Stimulated activated CD8-positive, alpha-beta memory T cell treated with anti-CD3 and anti-CD28 coated beads, Interleukin-7, amount 100 ng/mL, for 48 hours (primary cell): Measurements from ENCODE around the gene CAPN13.

Experiments used
- DNase-seq, 2 donors: peaks; one replicate each; pipeline ENCODE4 v3.0.0-alpha.2; 2020; ENCODE audit warnings: low read depth in 1 of 2; ENCODE audit errors: extremely low read depth in 1 of 2

Gene CAPN13, protein sequence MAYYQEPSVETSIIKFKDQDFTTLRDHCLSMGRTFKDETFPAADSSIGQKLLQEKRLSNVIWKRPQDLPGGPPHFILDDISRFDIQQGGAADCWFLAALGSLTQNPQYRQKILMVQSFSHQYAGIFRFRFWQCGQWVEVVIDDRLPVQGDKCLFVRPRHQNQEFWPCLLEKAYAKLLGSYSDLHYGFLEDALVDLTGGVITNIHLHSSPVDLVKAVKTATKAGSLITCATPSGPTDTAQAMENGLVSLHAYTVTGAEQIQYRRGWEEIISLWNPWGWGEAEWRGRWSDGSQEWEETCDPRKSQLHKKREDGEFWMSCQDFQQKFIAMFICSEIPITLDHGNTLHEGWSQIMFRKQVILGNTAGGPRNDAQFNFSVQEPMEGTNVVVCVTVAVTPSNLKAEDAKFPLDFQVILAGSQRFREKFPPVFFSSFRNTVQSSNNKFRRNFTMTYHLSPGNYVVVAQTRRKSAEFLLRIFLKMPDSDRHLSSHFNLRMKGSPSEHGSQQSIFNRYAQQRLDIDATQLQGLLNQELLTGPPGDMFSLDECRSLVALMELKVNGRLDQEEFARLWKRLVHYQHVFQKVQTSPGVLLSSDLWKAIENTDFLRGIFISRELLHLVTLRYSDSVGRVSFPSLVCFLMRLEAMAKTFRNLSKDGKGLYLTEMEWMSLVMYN

DNA sequence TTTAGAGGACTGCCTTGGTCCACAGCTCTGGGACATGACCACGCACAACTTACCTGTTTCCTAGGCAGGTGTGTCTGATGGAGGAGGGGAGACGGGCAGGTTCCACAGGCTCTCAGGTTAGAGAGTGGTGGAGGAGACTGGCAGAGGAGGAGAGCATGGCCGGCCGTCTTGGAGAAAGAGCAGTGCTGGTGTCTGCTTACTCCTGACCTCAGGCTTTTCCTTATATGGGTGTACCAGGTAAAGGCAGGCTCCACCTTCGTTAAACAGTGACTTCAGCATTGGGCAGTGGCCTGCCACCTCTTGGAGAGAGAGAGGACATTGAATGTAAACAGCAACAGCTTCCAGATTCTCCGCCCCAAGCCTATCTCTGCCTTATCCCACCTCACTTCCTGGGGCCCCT lies at the start of gene CAPN13:
Gene CAPN13 (minus strand): TSS at position 198 of the 400 bp plus-strand sequence. CDS start 20,121 bp downstream, outside the sequence.
- no peak for DNase-seq

DNA sequence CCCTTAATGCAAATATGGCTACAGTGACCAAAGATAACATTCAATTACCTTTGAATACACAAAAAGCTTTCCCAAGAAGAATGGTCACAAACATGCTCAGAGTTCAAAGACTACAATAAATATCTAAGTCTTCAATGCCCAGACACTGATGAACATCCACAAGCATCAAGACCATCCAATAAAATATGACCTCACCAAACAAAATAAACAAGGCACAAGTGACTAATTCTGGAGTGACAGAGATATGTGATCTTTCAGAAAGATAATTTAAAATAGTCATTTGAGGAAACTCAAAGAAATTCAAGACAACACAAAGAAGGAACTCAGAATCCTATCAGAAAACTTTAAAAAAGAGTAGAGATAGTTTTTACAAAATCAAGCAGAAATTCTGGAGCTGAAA lies 40.6 kb upstream of the CAPN13 start:
- DNase-seq: no peak

DNA sequence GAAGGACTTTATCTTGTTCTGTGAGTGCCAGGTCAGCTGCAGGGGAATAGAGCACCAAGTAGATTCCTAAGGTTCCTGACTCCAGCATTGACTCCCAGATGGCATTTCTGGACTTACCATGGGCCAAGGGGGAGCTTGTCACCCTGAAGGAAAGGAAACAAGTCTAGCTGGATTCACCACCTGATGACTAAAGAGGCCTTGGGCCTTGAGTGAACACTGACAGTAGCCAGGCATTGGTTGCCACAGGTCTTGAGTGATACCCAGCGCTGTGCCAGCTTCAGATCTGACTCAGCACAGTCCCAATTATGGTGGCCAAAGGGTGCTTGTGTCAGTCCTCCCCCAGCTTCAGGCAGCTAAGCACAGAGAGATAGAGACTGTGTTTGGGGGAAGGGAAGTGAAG lies 40.1 kb upstream of the CAPN13 start:
- DNase-seq: no peak

DNA sequence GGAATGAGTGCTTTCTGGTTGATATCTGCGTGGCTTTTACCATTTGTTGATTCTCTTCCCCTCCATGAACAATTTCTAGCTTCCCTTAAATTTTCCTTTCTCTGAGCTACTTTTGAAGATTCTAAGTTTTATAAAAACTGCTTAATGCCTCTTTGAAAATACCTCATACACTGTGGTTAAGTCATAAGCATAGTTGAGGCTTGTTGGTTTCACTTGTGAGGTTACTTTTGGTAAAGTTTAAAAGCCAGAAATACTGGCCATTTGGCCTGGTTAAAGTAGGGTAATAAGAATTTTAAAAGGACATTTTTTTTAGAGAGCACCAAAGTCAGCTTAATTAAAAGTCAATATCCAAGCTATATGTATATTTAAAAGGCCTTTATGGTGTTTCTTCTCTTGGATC lies 21.3 kb upstream of the CAPN13 start:
- DNase-seq: no peak

DNA sequence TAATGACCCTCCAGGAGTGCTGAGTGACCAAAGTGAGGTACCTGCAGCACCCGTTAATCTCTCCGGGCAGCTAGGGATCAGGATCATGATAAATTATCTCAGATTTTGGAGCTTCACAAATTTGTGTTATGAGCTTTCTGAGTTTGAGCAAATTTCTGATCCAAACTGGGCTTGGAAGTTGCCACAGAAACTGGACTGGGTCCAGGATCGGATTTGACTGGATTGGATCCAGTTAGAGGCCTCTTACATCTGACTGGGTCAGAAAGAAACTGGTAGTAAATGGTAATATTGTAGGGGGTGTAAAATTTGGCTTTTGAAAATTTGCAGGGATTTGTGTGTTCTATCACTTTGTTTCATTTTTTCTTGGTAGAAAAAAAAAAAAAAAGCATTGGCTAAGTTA lies 19.7 kb upstream of the CAPN13 start:
- no peak for DNase-seq

DNA sequence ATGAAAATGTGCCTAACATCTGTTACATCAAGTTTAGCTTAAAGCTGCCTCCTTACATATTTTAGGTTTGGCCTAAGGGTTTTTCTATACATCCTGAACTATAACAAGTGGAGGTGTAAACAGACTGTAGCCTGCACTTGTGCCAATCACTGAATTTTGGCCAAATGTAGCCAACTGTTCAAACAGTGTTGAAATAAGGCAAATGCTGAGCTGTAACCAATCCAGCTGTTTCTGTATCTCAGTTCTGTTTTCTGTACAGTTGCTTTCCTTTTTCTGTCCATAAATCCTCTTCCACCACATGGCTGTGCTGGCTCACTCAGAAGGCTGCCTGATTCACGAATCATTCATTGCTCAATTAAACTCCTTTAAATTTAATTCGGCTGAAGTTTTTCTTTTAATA lies 19.2 kb upstream of the CAPN13 start:
- DNase-seq: no peak

DNA sequence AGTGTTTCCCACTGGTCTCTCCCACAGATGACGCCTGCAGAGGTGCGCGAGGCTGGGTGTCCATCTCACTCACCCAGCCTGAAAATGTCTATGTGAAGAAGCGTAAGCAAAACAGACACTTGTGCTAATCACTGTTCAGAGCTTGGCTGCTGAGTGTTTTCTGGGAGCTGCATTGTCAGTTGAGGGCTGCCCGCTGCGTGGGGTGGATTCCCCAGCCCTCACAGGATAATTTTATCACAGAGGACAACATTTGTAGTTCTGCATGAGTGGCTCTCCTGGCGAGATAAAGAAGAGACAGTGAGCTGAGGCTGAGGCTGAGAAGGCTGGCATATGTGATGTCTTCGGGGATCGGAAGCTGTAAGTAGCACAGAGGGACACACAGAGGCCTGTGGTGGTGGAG lies 16.2 kb upstream of the CAPN13 start:
- no peak for DNase-seq

DNA sequence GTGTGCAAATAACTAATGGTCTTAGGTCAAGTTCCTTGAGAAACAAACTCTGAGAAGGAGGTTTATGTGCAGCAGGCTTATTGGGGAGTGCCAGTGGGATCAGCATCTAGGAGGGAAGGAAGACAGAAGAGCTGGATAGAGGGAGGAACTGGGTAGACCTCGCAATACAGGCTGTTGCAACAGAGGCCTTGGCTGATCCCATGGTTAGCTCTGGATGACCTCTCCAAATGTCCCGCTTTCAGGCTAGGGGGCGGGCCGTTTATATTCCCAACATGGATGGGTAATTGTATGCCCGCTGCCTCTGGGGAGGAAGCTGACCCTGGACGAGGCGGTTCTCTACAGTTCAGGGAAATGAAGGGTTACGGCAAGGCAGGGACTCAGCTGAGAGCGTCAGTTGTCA lies 14.7 kb upstream of the CAPN13 start:
- no peak for DNase-seq

DNA sequence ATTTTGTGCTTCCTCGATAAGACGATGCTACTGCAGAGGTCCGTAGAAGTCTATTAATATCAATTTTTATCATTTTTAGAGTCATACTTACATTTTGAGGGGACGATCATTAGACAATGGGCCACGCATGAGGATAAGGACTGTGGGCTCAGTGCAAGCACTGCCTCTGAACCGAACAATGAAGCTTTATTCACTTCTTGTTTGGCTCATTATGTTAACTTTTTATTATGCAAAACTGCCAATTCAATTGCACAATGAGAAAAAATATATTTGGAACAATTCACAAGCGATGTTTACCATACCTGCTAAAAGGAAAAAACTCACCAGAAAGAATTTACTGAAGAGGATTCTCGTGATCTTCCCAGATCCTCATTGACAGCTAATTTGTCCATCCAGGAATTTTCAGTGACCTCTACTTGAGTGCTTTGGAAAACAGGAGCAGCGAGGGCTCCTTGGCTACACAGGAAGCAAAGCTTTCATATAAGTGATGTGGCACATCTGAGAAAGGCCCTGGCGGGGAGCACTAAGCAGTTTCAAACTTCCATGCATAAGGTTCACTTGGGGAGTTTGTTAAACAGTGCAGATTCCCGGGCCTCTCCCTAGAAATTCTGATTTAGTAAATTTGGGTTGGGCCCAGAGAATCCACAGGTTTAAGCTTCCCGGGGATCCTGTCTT lies 13.3 kb upstream of the CAPN13 start:
- no peak for DNase-seq

DNA sequence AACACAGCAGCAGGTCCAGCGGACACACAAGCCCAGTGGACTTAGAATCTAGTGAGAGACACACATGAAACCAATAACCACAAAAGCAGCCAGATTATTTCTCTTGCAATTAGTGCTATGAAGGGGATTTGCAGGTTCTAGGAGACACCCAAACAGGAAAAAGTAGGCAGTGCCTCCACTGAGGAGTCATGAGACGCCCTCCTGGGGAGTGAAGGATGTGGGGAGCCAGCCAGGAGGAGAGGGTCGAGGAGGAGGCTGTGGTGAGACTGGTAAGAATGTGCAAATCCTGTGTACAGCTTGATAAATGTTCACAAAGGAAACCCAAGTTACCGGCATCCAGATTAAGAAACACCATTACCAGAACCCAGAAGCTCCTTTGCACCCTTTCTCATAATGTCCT lies 2.7 kb upstream of the CAPN13 start:
- DNase-seq: no peak

DNA sequence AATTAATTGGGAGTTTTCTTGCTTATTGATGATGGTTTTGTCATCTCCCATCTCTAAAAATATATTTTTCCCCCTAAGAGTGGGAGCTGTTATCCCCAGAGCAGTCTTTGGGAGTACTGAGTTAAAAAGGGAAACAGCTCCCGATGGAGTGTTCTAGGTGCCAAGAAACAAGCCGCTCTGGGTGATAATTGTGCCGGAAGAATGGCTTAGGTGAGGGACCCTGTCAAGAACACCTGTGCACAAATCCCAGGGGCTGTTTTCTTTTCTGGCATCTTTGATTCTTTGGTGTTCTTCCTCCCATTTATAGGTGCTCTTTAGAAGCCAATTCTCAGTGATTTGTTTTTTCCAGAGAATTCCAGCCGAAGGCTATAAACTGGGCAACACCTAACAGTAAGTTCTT lies 1.4 kb upstream of the CAPN13 start:
- DNase-seq: no peak

DNA sequence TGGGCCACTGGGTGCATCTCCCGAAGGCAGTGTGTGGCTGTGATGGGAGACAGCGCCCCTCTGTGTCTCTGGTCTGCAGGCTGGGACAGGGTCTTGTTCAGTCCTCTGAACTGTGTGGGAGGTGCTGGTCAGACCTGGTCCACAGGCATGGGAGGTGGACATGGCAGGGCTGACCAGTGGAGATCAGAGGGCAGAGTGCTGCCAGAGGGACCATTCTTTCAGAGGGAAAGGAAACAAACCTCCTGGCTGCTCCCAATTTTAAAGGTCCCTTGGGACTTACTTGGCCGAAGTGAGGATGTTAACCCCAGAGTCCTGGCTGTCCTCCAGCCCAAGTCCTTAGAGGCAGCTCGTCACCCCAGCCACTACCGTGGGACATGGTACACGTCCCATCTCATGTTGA lies 4.0 kb downstream of the CAPN13 start:
- no peak for DNase-seq

DNA sequence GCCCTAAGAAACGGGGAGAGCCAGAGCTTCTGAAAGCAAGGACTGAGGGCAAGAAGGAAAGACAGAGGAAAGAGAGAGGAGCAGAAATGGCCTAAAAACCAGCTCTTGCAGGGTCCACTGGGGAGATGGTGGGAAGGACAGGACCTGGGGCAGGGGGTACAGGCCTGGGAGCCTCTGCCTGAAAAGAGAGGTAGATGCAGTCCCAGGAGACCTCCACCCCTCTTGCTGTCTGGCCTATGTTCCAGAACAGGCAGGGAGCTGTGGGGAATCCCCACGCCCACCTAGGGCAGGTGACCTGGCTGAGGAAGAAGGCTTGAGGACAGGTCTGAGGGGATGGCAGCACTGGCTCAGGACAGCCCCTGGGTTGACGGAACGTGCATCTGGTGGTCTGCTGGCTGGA lies 4.6 kb downstream of the CAPN13 start:
- DNase-seq: no peak

DNA sequence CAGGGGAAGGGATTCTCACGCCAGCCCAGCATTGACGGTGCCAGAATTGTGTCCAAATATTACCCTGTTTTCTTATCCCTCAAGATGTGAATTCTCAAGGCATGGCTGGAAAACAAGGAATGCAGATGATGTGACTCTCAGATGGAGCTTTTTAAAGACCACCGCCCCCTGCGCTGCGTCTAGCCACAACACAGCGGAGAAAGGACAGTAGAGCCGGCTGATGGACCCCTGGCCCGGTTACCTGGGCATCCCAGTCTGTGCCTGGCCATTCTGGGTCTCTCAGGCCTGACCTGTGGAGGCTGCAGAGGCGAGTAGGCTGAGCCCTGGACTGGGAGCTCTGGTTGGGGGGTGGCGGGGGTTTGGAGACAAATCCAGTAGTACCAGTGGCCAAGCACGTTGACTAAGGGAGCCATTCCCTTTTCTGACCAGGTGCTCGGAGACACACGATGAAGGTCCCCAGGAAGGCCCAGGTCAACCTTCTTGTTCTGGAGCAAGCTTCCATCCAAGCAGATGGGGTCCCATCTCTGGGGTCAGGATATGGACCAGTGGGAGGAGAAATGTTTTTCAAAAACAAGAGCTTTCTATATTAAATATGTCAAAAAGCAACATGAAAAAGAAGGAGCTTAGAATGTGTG lies 5.3 kb downstream of the CAPN13 start:
- no peak for DNase-seq

DNA sequence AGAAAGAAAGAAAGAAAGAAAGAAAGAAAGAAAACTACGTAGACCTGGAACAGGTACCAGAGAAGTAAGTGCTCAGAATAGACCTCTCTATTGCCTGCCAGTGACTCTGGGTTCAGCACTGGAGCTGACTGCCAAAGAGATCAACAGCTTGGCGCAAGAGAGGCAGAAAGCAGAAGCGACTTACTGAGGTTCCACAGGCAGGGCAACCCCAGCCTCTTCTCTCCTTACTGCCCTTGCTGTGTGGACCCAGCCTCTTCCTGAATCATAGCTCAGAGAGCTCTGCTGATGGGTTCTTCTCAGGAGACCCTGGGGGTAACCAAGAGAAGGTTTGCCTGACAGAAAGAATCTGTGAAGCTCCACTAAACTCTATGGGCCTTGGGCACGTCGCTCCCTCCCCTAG lies 7.1 kb downstream of the CAPN13 start:
- DNase-seq: no peak

DNA sequence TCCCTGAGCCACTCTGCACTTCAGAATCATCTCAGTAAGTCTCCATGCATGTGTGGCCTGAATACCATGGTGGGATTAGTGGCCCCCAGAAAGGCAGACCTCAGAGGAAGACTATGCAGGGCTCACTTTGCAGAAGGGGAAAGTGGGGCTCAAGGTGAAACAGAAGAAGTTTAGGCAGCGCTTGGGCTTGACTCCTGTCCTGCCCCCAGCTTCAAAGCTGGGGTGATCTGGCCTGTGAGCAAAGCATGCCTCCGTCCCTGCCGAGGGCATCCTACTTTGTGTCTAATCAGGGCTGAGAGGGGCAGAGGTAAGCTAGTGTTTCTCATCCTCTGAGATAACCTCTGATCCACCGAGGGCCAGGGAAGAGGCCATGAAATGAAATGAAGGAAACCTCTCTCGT lies 7.9 kb downstream of the CAPN13 start:
- DNase-seq: no peak

DNA sequence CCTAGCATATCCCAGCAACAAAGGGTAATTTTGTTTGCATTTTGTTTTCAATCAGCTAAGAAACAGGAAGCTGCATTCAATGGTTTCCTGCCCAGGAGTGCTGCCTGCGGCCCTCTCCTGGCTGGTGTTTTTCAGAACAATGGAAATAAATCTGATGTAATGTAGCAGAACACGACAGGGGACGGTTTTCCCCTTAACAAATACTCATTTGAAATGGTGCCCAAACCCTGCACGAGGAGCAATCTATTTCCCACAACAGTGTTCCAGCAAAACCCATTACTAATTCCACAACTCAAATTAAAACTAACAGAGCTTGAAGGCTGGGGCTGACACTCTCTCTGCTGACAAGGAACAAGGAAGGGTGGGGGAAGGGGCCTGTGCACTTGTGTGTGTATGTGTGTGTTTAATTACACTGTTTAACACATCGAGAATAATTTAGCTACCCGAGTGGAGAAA lies 8.7 kb downstream of the CAPN13 start:
- DNase-seq: no peak

DNA sequence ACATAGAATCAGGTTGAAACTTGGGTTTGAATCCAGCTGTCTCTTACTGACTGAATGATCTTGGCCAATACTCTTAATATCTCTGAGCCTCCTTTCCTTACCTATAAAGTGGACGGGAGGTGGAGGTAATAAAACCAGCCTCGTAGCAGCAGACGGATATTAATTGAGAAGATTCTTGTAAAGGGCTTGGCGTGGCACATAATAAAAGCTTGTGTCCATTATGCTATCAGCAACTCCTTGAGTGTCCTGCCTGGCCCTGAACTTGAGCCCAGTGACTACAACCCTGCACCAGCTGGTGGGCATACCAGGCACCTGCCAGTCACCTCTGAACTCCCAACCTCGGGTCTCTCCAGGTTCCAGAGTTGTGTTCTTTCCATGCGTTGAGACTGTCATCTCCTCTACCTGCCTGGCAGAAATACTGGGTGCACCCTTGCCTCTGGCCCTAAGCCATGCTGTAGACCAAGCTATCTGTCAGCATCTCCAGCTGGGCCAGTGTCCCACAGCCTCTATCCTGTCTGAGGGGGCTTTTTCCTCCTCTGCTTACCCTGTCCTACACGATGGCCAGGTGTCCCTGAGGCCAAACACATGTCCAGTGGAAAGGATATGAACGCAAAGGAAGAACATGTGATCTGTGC lies 9.7 kb downstream of the CAPN13 start:
- DNase-seq: no peak

DNA sequence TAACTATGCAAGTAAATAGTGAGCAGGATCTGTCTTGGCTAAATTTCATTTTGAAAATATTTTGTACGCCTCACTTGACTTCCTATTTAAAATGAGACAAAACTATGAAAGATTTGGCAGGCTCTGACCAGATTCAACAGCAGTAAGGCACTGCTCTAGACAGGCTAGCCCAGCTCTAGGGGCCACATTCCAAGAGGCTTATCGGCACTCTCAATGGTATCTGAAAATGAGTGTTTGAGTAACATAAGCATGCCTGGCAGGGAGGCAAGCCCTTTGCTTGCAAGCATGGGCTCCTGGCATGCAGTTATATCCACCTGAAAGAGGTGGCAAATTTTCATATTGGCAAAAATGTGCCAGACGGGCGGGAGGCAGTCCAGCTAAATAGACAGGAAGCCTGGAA lies 10.5 kb downstream of the CAPN13 start:
- no peak for DNase-seq

DNA sequence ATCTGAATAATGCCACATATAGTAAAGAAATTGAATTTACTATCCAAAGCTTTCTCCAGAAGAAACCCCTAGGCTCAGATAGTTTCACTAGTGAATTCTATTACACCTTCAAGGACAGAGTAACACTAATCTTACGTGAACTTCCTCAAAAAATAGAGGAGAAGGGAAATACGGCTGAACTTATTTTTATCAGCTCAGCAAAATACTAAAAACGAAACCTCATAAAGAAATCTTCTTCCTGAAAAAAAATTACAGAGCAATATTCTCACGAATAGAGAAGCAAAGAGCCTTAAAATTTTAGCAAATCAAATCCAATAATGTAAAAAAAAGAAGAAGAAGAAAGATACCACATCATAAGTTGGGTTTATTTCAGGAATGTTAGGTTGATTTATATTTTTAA lies 14.7 kb downstream of the CAPN13 start:
- DNase-seq: no peak

DNA sequence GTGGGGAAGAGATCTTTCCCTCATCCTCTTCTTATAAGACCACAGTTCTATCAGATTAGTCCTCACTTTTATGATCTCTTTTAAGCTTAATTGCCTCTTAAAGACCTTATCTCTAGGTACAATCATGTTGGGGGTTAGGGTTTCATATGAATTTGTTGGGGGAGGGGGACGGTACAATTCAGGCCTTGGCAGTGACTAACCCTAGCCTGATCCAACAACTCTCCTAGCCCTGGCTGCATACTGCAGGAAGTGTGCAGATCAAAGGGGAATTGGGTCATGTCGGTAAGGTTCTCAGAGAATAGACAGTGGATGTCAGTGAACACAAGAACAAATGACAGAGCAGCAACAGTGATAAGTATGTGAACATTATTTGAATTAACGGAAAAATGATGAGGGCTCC lies 16.4 kb downstream of the CAPN13 start:
- no peak for DNase-seq
